HFF-Myc (cell line): ENCODE data around the gene EFEMP2.
"Not testable (repeated sequence)": the region's sequence is repeated elsewhere in the genome, so short reads cannot be mapped to it uniquely, and the experiment has no call there.

Source experiments
- DNase-seq: peaks from one replicate; pipeline ENCODE4 v3.0.0-alpha.2; 2011; ENCODE audit warnings: low read depth; ENCODE audit errors: extremely low read depth
- H3K4me3 ChIP-seq: replicated peaks from 2 replicates; pipeline ENCODE4 v1.5.1; 2011; ENCODE audit warnings: low read depth, mild to moderate bottlenecking, control low read depth, low read length
- TF ChIP-seq, protein P1 (sequence below): IDR thresholded peaks from 2 replicates; pipeline ENCODE4 v1.5.1; 2012; ENCODE audit warnings: mild to moderate bottlenecking, low read depth, low read length, control low read depth; ENCODE audit errors: missing control alignments

EFEMP2 gene

DNA sequence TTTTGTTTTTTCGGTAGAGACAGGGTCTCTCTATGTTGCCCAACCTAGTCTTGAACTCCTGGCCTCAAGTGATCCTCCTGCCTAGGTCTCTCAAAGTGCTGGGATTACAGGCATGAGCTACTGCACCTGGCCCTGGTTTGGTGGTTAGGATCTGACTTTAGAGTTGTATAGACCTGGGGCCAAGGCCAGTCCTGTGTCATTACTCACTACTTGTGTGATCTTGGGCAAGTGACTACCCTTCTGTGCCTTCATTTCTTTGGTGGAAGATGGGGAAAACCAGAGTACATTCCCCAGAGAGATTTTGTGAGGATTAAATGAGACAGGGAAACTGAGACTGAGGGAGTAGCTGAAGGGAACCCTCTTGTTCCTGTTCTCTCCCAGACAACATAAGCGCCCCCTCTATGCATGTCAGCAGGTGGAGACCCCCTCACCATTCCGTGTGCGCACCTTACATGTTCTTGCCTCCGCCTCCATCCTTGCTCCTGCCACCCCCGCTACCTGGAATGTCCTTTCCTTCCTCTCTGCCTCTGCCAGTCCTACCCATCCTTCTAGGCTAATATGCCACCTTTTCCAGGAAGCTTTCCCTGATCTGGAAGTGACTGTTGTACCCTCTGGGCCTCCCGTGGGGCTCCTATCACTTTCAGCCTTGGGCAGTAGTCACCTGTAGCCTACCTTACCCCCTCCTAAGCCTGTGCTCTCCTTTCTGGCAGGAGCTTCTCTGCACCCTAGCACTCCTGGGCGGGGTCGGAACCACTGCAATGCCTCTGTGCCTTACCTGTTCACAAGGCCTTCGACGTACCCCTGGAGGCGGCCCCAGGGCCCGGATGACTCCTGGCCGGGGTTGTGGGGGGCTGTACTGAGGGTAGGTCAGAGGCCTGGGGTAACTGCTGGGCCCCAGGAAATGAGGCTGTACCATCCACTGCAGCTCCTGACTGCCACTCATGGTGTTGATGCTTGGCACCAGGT, 23.7 kb upstream of the EFEMP2 start:
- H3K4me3 ChIP-seq = peak overlapping the region; percentile 71
- TF ChIP-seq, protein P1, sequence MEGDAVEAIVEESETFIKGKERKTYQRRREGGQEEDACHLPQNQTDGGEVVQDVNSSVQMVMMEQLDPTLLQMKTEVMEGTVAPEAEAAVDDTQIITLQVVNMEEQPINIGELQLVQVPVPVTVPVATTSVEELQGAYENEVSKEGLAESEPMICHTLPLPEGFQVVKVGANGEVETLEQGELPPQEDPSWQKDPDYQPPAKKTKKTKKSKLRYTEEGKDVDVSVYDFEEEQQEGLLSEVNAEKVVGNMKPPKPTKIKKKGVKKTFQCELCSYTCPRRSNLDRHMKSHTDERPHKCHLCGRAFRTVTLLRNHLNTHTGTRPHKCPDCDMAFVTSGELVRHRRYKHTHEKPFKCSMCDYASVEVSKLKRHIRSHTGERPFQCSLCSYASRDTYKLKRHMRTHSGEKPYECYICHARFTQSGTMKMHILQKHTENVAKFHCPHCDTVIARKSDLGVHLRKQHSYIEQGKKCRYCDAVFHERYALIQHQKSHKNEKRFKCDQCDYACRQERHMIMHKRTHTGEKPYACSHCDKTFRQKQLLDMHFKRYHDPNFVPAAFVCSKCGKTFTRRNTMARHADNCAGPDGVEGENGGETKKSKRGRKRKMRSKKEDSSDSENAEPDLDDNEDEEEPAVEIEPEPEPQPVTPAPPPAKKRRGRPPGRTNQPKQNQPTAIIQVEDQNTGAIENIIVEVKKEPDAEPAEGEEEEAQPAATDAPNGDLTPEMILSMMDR = no peak
- DNase-seq = no peak

DNA sequence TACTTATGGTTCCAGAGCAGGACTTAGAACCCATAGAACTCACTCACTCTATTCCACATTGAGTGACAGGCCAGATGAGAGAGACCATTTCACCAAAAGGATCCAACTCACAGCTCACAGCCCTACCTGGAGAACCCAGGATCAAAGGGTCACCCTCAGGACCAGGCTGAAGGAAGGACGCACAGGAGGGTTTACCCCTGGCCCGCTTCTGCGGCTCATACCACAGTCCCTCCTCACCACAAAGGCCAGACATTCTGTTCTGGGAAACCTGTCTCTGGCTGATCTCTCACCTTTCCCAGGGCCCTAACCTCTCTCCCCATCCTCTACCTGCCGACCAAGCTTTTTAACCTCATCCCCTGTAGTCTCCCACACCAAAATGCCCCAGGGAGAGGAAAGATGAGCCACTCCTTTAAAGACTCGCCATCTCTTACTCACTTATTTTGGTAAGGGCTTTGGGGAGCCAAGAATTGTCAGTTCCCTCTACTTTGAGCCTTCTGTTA, 22.9 kb upstream of the EFEMP2 start:
- DNase-seq = no peak
- TF ChIP-seq, protein P1 = no peak
- peak overlapping the region; percentile 71 for H3K4me3 ChIP-seq

DNA sequence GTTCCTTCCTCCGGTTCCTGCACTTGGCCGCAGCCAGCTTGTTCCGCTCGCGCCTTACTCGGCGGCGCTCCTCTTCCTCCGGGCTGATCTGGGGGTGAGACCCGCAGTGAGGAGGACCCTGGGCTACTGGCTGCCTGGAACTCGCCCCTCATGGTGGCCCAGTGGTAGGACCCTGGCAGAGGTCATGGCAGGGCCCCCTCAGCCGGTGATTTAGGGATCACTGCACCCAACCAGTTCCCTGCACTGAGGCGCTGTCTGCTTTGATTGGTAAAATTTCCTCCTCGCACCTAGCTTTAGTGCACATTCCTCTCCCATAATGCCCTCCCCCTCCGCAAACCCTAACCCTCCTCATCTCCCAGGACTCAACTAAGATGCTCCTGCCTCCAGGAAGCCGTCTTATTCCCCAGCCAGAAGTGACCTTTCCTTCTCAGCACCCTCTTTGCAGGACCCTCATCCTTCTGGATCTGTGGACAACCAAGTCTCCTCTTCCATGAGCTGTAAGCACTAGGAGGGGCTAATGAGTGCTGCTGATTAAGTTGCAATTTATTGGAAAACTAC, 21.5 kb upstream of the EFEMP2 start:
- no peak for DNase-seq
- TF ChIP-seq, protein P1 = no peak
- H3K4me3 ChIP-seq = peak overlapping the region; percentile 21

DNA sequence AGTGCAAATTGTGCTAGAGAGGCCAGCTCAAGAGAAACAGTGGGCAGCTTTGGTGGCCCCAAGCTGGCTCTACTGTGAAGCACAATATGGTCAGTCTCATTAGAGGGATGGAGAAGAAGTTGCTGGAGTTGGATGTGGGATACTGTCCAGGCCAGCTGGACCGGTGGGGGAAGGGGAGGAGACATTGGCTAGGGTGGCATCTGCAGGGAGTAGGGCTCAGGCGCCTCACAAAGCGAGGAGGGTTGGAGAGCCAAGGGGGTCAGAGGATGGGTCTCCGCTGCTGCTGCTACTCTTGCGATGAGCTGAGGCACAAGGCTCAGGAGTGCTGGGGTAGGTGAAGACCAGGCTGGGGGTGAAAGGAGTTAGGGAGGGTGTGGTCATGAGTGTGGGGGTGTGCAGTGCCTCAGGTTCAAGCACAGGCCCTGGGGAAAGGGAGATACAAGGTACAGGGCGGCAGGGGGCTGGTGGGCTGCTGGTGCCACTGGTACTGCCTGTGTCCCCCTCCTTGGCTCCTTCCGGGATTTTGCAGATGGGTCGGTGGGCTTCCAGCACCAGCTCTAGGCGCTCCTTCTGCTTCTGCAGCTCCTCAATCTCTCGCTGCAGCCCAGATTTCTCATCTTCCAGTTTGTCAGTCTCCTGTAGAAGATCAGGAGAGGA, 20.2 kb upstream of the EFEMP2 start:
- DNase-seq = no peak
- H3K4me3 ChIP-seq = peak overlapping the region; percentile 57
- TF ChIP-seq, protein P1 = no peak

DNA sequence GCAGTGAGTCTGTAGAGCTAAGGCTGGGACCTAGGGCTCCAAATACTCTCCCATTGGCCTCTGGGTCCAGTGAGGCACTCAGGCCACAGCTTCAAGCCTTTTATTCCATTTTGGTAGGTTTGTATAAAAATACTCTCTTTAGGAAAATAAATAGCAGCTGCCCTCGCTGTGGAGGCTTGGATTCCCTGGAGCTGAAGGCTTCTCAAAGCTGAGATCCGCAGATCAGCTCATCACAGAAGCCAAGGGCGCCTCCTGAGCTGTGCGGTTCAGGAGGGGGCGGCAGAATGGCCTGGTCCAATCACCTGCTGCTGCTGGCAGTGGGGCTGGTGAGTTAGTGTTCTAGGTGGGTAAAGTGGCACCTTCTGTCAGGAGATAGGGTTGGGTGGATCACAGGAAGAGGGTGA, 19.5 kb upstream of the EFEMP2 start:
- DNase-seq = not testable (repeated sequence)
- peak overlapping the region; percentile 57 for H3K4me3 ChIP-seq

DNA sequence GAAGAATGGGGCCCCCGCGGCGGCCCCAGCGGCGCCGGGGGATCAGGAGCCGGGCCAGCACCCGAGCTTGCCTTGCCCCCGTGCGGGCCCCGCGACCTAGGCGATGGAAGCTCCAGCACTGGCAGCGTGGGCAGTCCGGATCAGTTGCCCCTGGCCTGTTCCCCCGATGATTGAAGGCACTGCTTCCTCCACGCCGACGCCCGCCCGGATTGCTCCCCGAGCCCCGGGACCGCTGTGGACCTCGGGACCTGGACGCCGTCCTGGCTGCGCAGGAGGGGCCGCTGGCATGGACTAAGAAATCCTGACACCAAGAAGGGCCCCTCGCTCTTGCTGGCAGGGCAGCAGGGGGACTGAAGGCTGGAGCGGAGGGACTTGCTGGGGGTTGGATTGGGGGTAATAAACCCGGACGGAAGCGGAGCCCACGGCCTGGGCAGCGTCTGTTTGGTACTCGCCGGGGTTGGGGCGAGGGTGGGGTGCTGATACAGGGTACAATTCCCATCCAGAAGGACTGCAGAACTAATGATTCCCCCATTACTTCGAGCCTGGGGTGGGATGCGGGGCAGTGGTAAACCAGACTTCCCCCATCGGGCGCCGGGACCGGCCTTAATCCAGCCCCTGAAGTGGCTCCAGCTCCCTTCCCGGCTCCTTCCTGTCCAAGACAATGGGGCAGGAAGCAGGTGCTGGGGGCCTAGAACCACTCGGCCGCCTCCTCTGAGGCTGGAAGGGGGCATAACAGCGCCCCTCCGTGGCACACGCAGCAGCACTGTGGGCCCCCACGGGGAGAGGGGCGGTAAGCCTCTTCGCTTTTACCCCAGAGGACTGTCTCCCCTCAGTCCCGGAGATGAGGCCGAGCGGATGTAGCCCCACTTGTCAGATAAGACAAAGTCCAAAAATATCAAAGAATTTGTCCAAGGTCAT, 18.9 kb upstream of the EFEMP2 start:
- H3K4me3 ChIP-seq = peak overlapping the region; percentile 57
- TF ChIP-seq, protein P1 = peak; percentile 35
- no peak for DNase-seq
